ENCODE results near the gene HMX2. TPM values are rescaled to one million over a fixed set of nuclear protein-coding genes. Genes with fewer than 3 reads are reported as not detected.
A peak's percentile ranks its signal among the peaks of the same experiment; 100 is the strongest.

The HMX2 gene
- total RNA-seq, 1 experiment from 2014 or later: not detected

GRCh38 chr10:123165445-123166072 is 17.6 kb downstream of the HMX2 start:
- Histone ChIP-seq H3K4me2 (ENCODE audit: low read length) (no peak overlapping the region), H3K4me1 (ENCODE audit: control insufficient read depth in 1 of 2, insufficient read depth in 2 of 2, low read length in 2 of 2) (no peaks in the 10 kb centered on the region), H3K9me3 (ENCODE audit: control insufficient read depth in 1 of 2, insufficient read depth in 1 of 2, low read depth in 1 of 2, low read length in 2 of 2) (no peaks in the 10 kb centered on the region), H3K4me3 (replicated peaks in 1 of 2; ENCODE audit: low read depth in 1 of 2, low read length in 2 of 2) (no peak overlapping the region), H3K79me2 (ENCODE audit: insufficient read depth, low read length) (peaks cover 99% of the 10 kb centered on the region), H4K20me1 (ENCODE audit: insufficient read depth) (peaks cover 48% of the 10 kb centered on the region; the same call in 1 of the 2 replicates), H3K9me2 (ENCODE audit: insufficient read depth) (no peaks in the 10 kb centered on the region), H2AFZ (ENCODE audit: low read depth, low read length, poor library complexity, severe bottlenecking) (no peak overlapping the region), H3K36me3 (ENCODE audit: control insufficient read depth in 1 of 2, insufficient read depth in 2 of 2, low read length in 2 of 2) (peaks cover 68 to 84% of the 10 kb centered on the region in 2 experiments), H3K27me3 (ENCODE audit: insufficient read depth, low read length) (no peaks in the 10 kb centered on the region), H3K27ac (ENCODE audit: low read depth, low read length) (no peak overlapping the region), H3K9ac (ENCODE audit: low read length) (no peak overlapping the region)
- no TSS peak for BruUV-seq (replicated peaks)
- peak; percentile 71 for ATAC-seq
- ChIA-PET CTCF (no interaction called here), POLR2A (interaction anchor here (1.0 to 2.3 kb wide), 2 partner anchors 9 to 12 kb away, joined by 3 to 7 read pairs; partner anchors contain the start of gene BUB3), RAD21 (ENCODE audit: low non-redundant PET in 1 of 2, low total read pairs in 2 of 2, uncharacterized antibody in 2 of 2, unreplicated experiment in 2 of 2) (no interaction called here)
- TF ChIP-seq MAX (IDR thresholded peaks at IDR 0.05): no peak
- TF ChIP-seq CTCF (IDR thresholded peaks at IDR 0.05 in 2 of 3, conservative IDR thresholded peaks at IDR 0.05 in 1 of 3; ENCODE audit: borderline replicate concordance in 1 of 3, insufficient read depth in 1 of 3, low read depth in 2 of 3, low read length in 2 of 3): peak in 2 of 3 experiments; percentile 36 to 44; a peak in 3 of 6 replicates
- intact Hi-C loops (cut with micrococcal nuclease): no loop called here
- DNase-seq (ENCODE audit: low read depth, low spot score): no peak

- Histone ChIP-seq H3K9me3 (ENCODE audit: control insufficient read depth in 1 of 2, insufficient read depth in 1 of 2, low read depth in 1 of 2, low read length in 2 of 2) (no peaks in the 10 kb centered on the region), H3K4me1 (ENCODE audit: control insufficient read depth in 1 of 2, insufficient read depth in 2 of 2, low read length in 2 of 2) (no peaks in the 10 kb centered on the region), H3K36me3 (ENCODE audit: control insufficient read depth in 1 of 2, insufficient read depth in 2 of 2, low read length in 2 of 2) (peaks cover 60 to 76% of the 10 kb centered on the region in 2 experiments), H3K9ac (ENCODE audit: low read length) (no peak overlapping the region), H3K4me2 (ENCODE audit: low read length) (no peak overlapping the region), H3K27ac (ENCODE audit: low read depth, low read length) (no peak overlapping the region), H2AFZ (ENCODE audit: low read depth, low read length, poor library complexity, severe bottlenecking) (no peak overlapping the region), H3K79me2 (ENCODE audit: insufficient read depth, low read length) (peaks cover 96% of the 10 kb centered on the region), H4K20me1 (ENCODE audit: insufficient read depth) (peaks cover 42% of the 10 kb centered on the region; the same call in 1 of the 2 replicates), H3K9me2 (ENCODE audit: insufficient read depth) (no peaks in the 10 kb centered on the region), H3K27me3 (ENCODE audit: insufficient read depth, low read length) (no peaks in the 10 kb centered on the region), H3K4me3 (replicated peaks in 1 of 2; ENCODE audit: low read depth in 1 of 2, low read length in 2 of 2) (no peak overlapping the region)
- TF ChIP-seq POLR2AphosphoS5 (IDR thresholded peaks at IDR 0.05; ENCODE audit: low read depth, low read length) (0 out of 2 replicates have a peak, but pooled peaks have one; percentile 16), POLR2A (IDR thresholded peaks at IDR 0.05; ENCODE audit: borderline replicate concordance, extremely low read depth, insufficient read depth, insufficient read length) (no peak)
- BruUV-seq (replicated peaks): no TSS peak
- DNase-seq (ENCODE audit: low read depth, low spot score): no peak
- ATAC-seq: no peak
- intact Hi-C loops (cut with micrococcal nuclease): no loop called here
- ChIA-PET POLR2A (no interaction called here), RAD21 (ENCODE audit: low non-redundant PET in 1 of 2, low total read pairs in 2 of 2, uncharacterized antibody in 2 of 2, unreplicated experiment in 2 of 2) (no interaction called here), CTCF (no interaction called here)
Observed at GRCh38 chr10:123166618-123167017, 18.7 kb downstream of the HMX2 start.
